Mesenchymal stem cell (in vitro differentiated cells and primary cell): ENCODE results near the gene CYLC2.

ENCODE experiments used
- DNase-seq: peaks from one replicate; pipeline ENCODE4 v3.0.0-alpha.2; 2013
- H2AFZ ChIP-seq: one replicate; pipeline ENCODE4 v1.6.1; 2013; ENCODE audit warnings: low read depth, mild to moderate bottlenecking, control low read depth, inconsistent platforms, low read length, moderate library complexity
- H2AK5ac ChIP-seq: 2 replicates; pipeline ENCODE4 v1.6.1; 2013; ENCODE audit warnings: low read length, moderate library complexity, mild to moderate bottlenecking, inconsistent platforms; ENCODE audit not compliant: severe bottlenecking
- H2BK120ac ChIP-seq: one replicate; pipeline ENCODE4 v1.6.1; 2013; ENCODE audit warnings: low read depth, mild to moderate bottlenecking, inconsistent platforms, low read length, moderate library complexity
- H2BK12ac ChIP-seq, 2 experiments: one replicate each; pipeline ENCODE4 v1.6.1; 2013; ENCODE audit warnings: inconsistent platforms in 2 of 2, low read length in 2 of 2, mild to moderate bottlenecking in 2 of 2, moderate library complexity in 2 of 2, control low read depth in 1 of 2
- H2BK15ac ChIP-seq: one replicate; pipeline ENCODE4 v1.6.1; 2013; ENCODE audit warnings: mild to moderate bottlenecking, low read depth, inconsistent platforms; ENCODE audit not compliant: poor library complexity, severe bottlenecking
- H2BK5ac ChIP-seq: 2 replicates; pipeline ENCODE4 v1.6.1; 2013; ENCODE audit warnings: low read depth, mild to moderate bottlenecking, low read length, control low read depth, inconsistent platforms; ENCODE audit not compliant: poor library complexity, severe bottlenecking
- H3K14ac ChIP-seq, 2 experiments: one replicate each; pipeline ENCODE4 v1.6.1; 2013; ENCODE audit warnings: inconsistent platforms in 2 of 2, low read length in 2 of 2, control low read depth in 1 of 2, mild to moderate bottlenecking in 1 of 2, moderate library complexity in 1 of 2
- H3K18ac ChIP-seq, 2 experiments: one replicate each; pipeline ENCODE4 v1.6.1; 2013; ENCODE audit warnings: inconsistent platforms in 2 of 2, low read length in 2 of 2, control low read depth in 1 of 2, low read depth in 1 of 2, mild to moderate bottlenecking in 1 of 2
- H3K23ac ChIP-seq, 2 experiments: one replicate each; pipeline ENCODE4 v1.6.1; 2013; ENCODE audit warnings: inconsistent platforms in 2 of 2, low read length in 2 of 2, mild to moderate bottlenecking in 2 of 2, moderate library complexity in 2 of 2, control low read depth in 1 of 2
- H3K27ac ChIP-seq: 2 replicates; pipeline ENCODE4 v1.5.1; 2013; ENCODE audit warnings: mild to moderate bottlenecking, moderate library complexity, low read length, control low read depth, inconsistent platforms; ENCODE audit not compliant: poor library complexity, severe bottlenecking
- H3K27me3 ChIP-seq, 2 experiments: 2 replicates each; pipeline versions ENCODE4 v1.6.1 to v1.7.0; 2013; ENCODE audit warnings: low read length in 2 of 2, mild to moderate bottlenecking in 2 of 2, moderate library complexity in 2 of 2, control low read depth in 1 of 2, inconsistent platforms in 1 of 2; ENCODE audit not compliant: control insufficient read depth in 1 of 2, insufficient read depth in 1 of 2
- H3K36me3 ChIP-seq, 2 experiments: 2 replicates each; pipeline versions ENCODE4 v1.6.1 to v1.7.0; 2013; ENCODE audit warnings: low read length in 2 of 2, control low read depth in 1 of 2, inconsistent platforms in 1 of 2, low read depth in 1 of 2, mild to moderate bottlenecking in 1 of 2; ENCODE audit not compliant: insufficient read depth in 2 of 2, control insufficient read depth in 1 of 2
- H3K4ac ChIP-seq, 2 experiments: one replicate each; pipeline ENCODE4 v1.6.1; 2013; ENCODE audit warnings: inconsistent platforms in 2 of 2, low read length in 2 of 2, mild to moderate bottlenecking in 2 of 2, moderate library complexity in 2 of 2, control low read depth in 1 of 2, low read depth in 1 of 2
- H3K4me1 ChIP-seq: 2 replicates; pipeline ENCODE4 v1.6.1; 2013; ENCODE audit warnings: low read depth, low read length, control low read depth; ENCODE audit not compliant: control insufficient read depth, insufficient read depth
- H3K4me2 ChIP-seq: 2 replicates; pipeline ENCODE4 v1.6.1; 2013; ENCODE audit warnings: low read length, mild to moderate bottlenecking, inconsistent platforms; ENCODE audit not compliant: poor library complexity, severe bottlenecking
- H3K4me3 ChIP-seq, 2 experiments: 2 replicates each; pipeline versions ENCODE4 v1.5.1 to v1.7.0; 2013; ENCODE audit warnings: low read length in 2 of 2, mild to moderate bottlenecking in 2 of 2, control low read depth in 1 of 2, low read depth in 1 of 2; ENCODE audit not compliant: insufficient read depth in 1 of 2
- H3K79me1 ChIP-seq: replicated peaks from 2 replicates; pipeline ENCODE4 v1.6.1; 2013; ENCODE audit warnings: mild to moderate bottlenecking, control low read depth, low read length, inconsistent platforms; ENCODE audit not compliant: poor library complexity, severe bottlenecking
- H3K9ac ChIP-seq: 2 replicates; pipeline ENCODE4 v1.7.0; 2013; ENCODE audit warnings: mild to moderate bottlenecking, low read length, moderate library complexity
- H3K9me3 ChIP-seq: 2 replicates; pipeline ENCODE4 v1.7.0; 2013; ENCODE audit warnings: mild to moderate bottlenecking, low read length; ENCODE audit not compliant: control insufficient read depth
- H4K8ac ChIP-seq: one replicate; pipeline ENCODE4 v1.6.1; 2013; ENCODE audit warnings: inconsistent platforms, mild to moderate bottlenecking, low read length, moderate library complexity
- H4K91ac ChIP-seq: one replicate; pipeline ENCODE4 v1.6.1; 2013; ENCODE audit warnings: mild to moderate bottlenecking, low read length, inconsistent platforms
- WGBS: methylation state at CpG from one replicate; pipeline ENCODE4 v1.1.7; 2013; ENCODE audit warnings: mixed read lengths; 5-methylcytosine and 5-hydroxymethylcytosine counted together

Gene CYLC2

DNA sequence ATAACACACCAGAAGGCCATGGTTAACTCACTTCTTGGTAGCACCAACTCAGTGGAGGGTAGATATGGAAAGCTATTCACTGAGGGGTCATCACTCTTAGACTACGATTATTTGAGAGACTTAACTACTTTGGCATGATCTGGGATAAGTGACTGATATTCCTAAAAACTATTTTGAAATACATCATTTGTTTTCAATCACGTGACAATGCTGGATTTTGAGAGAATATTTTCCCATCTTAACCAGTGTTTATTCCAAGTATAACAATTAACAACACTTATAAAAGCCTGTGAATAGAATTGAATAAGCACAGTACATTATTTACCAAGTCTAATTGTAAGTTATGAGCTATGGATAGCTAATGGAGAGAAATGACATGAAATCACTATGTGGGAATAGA lies 22.4 kb upstream of the CYLC2 start:
- no peak overlapping the region for H2BK120ac ChIP-seq
- no peak overlapping the region for H2AK5ac ChIP-seq
- H4K8ac ChIP-seq = no peak overlapping the region
- WGBS = no CpG with 5 or more reads among the region's 2 CpGs
- no peak overlapping the region for H3K14ac ChIP-seq
- no peak overlapping the region for H3K27ac ChIP-seq
- no peak for DNase-seq
- no peak overlapping the region for H3K4me2 ChIP-seq
- H3K79me1 ChIP-seq = no peaks in the 10 kb centered on the region
- H2BK15ac ChIP-seq = no peak overlapping the region
- no peaks in the 10 kb centered on the region for H3K4me1 ChIP-seq
- H2AFZ ChIP-seq = no peak overlapping the region
- no peak overlapping the region for H2BK12ac ChIP-seq
- no peak overlapping the region for H4K91ac ChIP-seq
- H3K4ac ChIP-seq = no peak overlapping the region
- H3K18ac ChIP-seq = no peak overlapping the region
- no peak overlapping the region for H3K4me3 ChIP-seq
- H3K9ac ChIP-seq = no peak overlapping the region
- no peak overlapping the region for H2BK5ac ChIP-seq
- no peaks in the 10 kb centered on the region for H3K27me3 ChIP-seq
- H3K9me3 ChIP-seq = peaks cover 50% of the 10 kb centered on the region
- no peaks in the 10 kb centered on the region for H3K36me3 ChIP-seq
- no peak overlapping the region for H3K23ac ChIP-seq

DNA sequence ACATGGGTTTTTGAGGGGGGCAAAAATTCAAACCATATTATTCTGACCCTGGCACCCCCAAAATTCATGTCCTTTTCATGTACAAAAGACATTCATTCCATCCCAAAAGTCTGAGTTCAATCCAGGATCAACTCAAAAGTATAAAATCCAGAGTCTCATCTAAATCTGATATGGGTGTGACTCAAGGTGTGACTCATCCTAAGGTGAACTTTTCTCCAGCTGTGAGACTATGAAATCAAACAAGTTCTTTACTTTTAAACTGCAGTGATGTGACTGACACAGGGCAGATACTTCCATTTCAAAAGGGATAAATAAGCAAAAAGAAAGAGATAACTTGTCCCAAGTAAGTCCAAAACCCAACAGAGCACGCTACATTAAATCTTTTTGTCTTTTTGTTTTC lies 20.6 kb upstream of the CYLC2 start:
- Histone ChIP-seq H3K14ac (no peak overlapping the region), H3K4me2 (no peak overlapping the region), H4K91ac (no peak overlapping the region), H3K4me1 (no peaks in the 10 kb centered on the region), H2AFZ (no peak overlapping the region), H3K9me3 (peaks cover 43% of the 10 kb centered on the region), H4K8ac (no peak overlapping the region), H3K4ac (no peak overlapping the region), H2BK15ac (no peak overlapping the region), H3K27ac (no peak overlapping the region), H2AK5ac (no peak overlapping the region), H2BK12ac (no peak overlapping the region), H3K18ac (no peak overlapping the region), H3K36me3 (no peaks in the 10 kb centered on the region), H3K23ac (no peak overlapping the region), H2BK120ac (no peak overlapping the region), H2BK5ac (no peak overlapping the region), H3K79me1 (no peaks in the 10 kb centered on the region), H3K27me3 (no peaks in the 10 kb centered on the region), H3K9ac (no peak overlapping the region), H3K4me3 (no peak overlapping the region)
- WGBS = 60% methylated on average over 1 of the region's 1 CpG
- no peak for DNase-seq

- Histone ChIP-seq H3K4ac (no peak overlapping the region), H3K23ac (no peak overlapping the region), H3K27ac (no peak overlapping the region), H3K4me3 (no peak overlapping the region), H3K9ac (no peak overlapping the region), H3K14ac (no peak overlapping the region), H3K79me1 (no peaks in the 10 kb centered on the region), H3K36me3 (no peaks in the 10 kb centered on the region), H3K18ac (no peak overlapping the region), H2BK5ac (no peak overlapping the region), H2BK12ac (no peak overlapping the region), H3K27me3 (no peaks in the 10 kb centered on the region), H3K4me1 (no peaks in the 10 kb centered on the region), H2AFZ (no peak overlapping the region), H2BK120ac (no peak overlapping the region), H3K4me2 (no peak overlapping the region), H2BK15ac (no peak overlapping the region), H3K9me3 (peaks cover 42% of the 10 kb centered on the region), H4K8ac (no peak overlapping the region), H2AK5ac (no peak overlapping the region), H4K91ac (no peak overlapping the region)
- no peak for DNase-seq
- 72% methylated on average over 4 of the region's 4 CpGs for WGBS
These were observed 19.9 kb upstream of the CYLC2 start for GRCh38 chr9:102975251-102975650.

DNA sequence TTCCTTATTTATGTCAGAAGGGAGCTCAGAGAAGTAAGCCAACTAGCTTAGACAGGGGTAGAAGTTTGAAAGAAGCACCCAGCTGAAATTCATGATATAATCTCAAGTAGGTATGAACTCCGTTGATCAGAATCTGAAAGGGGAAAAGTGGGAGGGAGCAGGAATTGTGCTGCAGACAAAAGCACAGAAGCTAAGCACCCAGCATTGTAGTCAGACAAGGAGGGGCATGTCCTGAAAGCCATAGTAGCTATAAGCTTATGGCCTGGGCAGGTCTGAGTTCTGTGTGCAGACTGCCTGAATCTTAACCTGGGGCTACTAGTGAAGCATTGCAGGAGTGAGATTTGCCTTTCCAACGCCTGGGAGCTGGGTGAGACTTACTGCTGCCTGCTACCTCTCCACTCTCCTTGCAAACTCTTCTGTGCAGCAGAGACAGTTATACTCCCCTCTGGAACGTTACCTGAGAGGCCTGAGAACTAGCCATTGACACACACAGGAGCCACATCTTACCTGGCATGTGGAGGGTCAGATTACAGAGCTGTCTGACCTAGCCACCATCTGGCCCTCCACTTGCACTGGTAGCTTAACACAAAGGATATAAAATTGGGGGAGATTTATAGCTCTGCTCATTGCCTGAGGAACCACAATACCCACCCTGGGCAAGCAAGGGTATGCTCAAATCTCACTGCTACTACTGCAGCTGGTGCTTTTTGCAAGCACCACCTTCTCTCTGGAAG lies 9.8 kb upstream of the CYLC2 start:
- WGBS = 38% methylated on average over 3 of the region's 3 CpGs
- H3K27ac ChIP-seq = no peak overlapping the region
- no peak overlapping the region for H4K91ac ChIP-seq
- no peak for DNase-seq
- H3K23ac ChIP-seq = no peak overlapping the region
- H2BK12ac ChIP-seq = no peak overlapping the region
- no peak overlapping the region for H3K18ac ChIP-seq
- no peak overlapping the region for H4K8ac ChIP-seq
- H3K14ac ChIP-seq = no peak overlapping the region
- no peak overlapping the region for H3K9ac ChIP-seq
- no peak overlapping the region for H2AK5ac ChIP-seq
- H2AFZ ChIP-seq = no peak overlapping the region
- H3K27me3 ChIP-seq = no peaks in the 10 kb centered on the region
- no peak overlapping the region for H2BK15ac ChIP-seq
- H3K4me2 ChIP-seq = no peak overlapping the region
- H3K9me3 ChIP-seq = peaks cover 3% of the 10 kb centered on the region
- no peaks in the 10 kb centered on the region for H3K79me1 ChIP-seq
- H2BK120ac ChIP-seq = no peak overlapping the region
- H2BK5ac ChIP-seq = no peak overlapping the region
- H3K36me3 ChIP-seq = no peaks in the 10 kb centered on the region
- H3K4me1 ChIP-seq = no peaks in the 10 kb centered on the region
- no peak overlapping the region for H3K4me3 ChIP-seq
- no peak overlapping the region for H3K4ac ChIP-seq
